AG09319 (cell line): ENCODE data around the gene DIP2C.
"Not testable (repeated sequence)": the region's sequence is repeated elsewhere in the genome, so short reads cannot be mapped to it uniquely, and the experiment has no call there.

Source experiments
- DNase-seq: peaks from one replicate; pipeline ENCODE4 v3.0.0-alpha.2; 2010; ENCODE audit warnings: low read depth; ENCODE audit errors: extremely low read depth
- TF ChIP-seq, protein P1 (sequence below): IDR thresholded peaks from 2 replicates; pipeline ENCODE4 v1.5.1; 2011; ENCODE audit warnings: low read depth, mild to moderate bottlenecking, inconsistent platforms, low read length, moderate library complexity

Gene DIP2C

DNA sequence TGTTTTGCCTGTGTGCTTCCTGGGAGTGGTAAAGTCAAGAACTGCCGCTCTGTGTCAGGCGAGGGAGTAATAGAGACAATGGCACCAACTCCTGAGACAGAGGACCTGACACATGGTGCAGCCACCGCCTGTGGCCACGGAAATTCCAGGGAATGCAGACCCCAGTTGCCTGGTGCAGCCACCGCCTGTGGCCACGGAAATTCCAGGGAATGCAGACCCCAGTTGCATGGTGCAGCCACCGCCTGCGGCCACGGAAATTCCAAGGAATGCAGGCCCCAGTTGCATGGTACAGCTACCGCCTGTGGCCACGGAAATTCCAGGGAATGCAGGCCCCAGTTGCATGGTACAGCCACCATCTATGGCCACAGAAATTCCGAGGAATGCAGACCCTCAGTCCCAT lies 8.7 kb downstream of the DIP2C start:
- TF ChIP-seq, protein P1, sequence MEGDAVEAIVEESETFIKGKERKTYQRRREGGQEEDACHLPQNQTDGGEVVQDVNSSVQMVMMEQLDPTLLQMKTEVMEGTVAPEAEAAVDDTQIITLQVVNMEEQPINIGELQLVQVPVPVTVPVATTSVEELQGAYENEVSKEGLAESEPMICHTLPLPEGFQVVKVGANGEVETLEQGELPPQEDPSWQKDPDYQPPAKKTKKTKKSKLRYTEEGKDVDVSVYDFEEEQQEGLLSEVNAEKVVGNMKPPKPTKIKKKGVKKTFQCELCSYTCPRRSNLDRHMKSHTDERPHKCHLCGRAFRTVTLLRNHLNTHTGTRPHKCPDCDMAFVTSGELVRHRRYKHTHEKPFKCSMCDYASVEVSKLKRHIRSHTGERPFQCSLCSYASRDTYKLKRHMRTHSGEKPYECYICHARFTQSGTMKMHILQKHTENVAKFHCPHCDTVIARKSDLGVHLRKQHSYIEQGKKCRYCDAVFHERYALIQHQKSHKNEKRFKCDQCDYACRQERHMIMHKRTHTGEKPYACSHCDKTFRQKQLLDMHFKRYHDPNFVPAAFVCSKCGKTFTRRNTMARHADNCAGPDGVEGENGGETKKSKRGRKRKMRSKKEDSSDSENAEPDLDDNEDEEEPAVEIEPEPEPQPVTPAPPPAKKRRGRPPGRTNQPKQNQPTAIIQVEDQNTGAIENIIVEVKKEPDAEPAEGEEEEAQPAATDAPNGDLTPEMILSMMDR: no peak
- DNase-seq: no peak

DNA sequence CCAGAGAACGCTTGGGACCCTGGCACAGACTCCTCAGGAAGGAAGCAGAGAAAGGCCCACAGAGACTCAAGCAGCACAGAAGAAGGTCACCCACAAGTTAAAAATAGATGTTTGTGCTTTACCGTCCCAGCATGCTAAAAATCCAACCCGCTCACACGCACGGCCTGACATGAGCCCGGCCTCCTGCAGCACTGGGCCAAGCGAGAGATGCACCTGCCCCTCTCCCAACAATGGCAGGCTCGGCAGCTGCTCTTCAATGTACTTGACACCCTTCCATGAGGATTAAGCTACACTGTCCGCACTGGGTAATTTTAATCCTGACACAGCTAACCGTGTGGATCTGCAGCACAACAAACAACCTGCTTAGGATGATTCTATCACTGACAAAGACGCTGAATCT lies 9.3 kb downstream of the DIP2C start:
- DNase-seq: no peak
- TF ChIP-seq, protein P1: no peak

DNA sequence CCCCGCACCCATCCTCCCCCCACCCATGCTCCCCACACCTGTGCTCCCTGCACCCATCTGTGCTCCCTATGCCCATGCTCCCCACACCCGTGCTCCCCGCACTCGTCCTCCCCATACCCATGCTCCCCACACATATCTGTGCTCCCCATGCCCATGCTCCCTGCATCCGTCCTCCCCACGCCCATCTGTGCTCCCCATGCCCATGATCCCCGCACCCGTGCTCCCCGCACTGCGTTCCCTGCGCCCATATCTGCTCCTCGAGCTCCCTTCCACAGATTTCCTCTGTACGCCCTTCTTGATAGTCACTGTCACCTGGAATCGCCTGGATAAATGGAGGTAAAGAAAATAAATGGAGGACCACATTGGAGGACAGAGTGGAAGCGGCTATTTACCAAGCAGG lies 9.9 kb downstream of the DIP2C start:
- no peak for DNase-seq
- TF ChIP-seq, protein P1: no peak

DNA sequence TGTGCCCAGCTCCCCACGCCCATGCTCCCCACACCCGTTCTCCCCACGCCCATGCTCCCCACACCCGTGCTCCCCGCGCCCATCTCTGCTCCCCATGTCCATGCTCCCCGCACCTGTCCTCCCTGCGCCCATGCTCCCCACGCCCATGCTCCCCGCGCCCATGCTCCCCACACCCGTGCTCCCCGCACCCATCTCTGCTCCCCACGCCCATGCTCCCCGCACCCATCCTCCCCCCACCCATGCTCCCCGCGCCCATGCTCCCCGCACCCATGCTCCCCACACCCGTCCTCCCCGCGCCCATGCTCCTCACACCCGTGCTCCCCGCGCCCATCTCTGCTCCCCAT lies 10.8 kb downstream of the DIP2C start:
- DNase-seq: not testable (repeated sequence)

DNA sequence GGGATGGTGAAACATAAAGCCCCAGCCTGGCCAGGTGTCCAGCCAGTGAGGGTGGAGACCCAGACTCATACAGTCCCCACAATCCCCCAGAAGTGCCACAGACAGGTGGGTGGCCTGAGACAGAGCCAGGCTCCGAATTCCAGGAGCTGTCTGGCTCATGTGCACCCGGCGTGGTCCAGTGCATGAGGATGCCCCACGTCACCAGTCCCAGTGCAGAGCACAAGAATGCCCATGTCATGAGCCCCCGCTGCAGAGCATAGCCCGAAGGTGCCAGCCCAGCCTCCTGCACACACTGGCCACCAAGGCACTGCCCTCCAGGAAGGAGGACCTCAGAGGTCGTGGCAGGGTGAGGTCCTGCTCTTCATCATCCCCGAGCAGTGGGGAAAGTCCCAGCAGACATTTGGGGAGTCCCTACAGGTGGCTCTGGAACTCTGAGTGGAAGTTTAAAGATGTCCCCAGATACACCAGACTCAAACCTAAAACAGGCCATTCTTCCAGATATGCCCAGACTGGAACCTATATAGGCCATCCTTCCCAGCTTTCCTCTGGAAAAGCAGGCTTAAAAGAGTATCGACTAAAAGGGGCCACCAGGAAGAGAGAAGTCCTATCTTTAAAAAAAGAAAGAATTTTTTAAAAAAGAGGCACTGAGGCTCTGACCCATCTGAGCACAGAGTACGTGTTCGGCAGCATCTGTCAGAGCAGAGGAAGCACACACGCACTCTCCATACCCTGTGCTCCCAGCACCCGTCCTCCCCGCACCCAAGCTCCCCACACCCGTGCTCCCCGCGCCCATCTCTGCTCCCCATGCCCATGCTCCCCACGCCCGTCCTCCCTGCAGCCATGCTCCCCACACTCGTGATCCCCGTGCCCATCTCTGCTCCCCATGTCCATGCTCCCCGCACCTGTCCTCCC lies 11.5 kb downstream of the DIP2C start:
- no peak for DNase-seq
- TF ChIP-seq, protein P1: no peak

DNA sequence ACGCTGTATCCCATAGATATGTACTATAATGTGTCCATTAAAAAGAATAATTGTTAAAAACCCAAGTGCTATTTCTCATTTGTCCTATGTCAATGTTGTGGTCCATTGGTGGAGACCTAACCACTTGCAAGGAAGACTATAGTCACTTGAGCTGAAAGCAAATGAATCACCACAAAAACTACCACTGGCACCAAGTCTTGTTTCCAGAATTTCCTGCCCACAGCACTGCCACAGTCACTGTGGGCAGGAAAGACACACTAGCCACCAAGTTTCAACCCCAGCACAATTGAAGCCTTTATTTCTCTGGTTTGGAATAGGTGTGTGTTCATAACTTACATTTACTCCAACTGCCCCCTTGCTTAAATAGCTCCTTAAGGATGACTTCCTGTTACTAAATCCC lies 12.4 kb downstream of the DIP2C start:
- no peak for DNase-seq
- TF ChIP-seq, protein P1: no peak

DNA sequence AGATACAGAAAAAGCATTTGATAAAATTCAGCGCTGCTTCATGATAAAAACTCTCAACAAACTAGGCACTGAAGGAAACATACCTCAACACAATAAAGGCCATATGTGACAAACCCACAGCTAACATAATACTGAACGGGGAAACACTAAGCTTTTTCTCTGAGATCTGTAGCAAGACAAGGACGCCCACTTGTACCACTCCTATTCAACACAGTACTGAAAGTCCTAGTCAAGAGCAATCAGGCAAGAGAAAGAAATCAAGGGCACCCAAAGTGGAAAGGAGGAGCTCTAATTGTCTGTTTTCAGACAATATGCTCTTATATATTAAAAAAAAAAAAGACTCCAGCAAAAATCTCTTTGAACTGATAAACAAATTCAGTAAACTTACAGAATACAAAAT lies 13.3 kb downstream of the DIP2C start:
- TF ChIP-seq, protein P1: no peak
- DNase-seq: no peak

DNA sequence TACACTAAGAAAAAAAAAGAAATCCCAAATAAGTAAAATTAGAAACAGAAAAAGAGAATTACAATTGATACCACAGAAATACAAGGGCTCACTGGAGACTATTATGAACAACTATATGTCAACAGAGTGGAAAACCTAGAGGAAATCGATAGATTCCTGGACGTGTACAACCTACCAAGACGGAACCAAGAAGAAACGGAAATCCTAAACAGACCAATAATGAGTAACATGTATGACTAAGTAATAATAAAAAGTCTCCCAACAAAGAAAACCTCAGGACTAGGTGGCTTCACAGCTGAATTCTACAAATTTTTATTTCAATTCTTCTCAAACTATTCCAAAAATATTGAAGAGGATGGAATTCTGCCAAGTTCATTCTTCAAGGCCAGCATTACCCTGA lies 13.9 kb downstream of the DIP2C start:
- TF ChIP-seq, protein P1: no peak
- DNase-seq: no peak
